ENCODE measurements around the gene PSEN1. TPM values are rescaled to one million over a fixed set of nuclear protein-coding genes. Genes with fewer than 3 reads are reported as not detected.

PSEN1 gene
- total and polyA plus RNA-seq, 2 donors (not counting 3 experiments of a cell fraction or from before 2014, with no cell fraction given), result 16.5 to 36.8 TPM

DNA sequence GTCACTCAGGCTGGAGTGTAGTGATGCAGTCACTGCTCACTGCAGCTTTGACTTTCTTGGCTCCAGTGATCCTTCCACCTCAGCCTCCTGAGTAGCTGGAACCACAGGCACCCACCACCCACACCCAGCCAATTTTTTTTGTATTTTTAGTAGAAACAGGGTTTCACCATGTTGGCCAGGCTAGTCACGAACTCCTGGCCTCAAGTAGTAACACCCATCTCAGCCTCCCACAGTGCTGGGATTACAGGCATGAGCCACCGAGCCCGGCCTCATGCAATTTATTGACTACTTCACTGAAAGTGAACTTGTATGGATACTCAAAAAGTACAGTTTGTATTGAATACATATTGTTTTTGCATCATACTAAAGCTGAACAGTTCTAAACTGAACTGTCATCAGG, 9.1 kb downstream of the PSEN1 start:
- no peaks in the 10 kb centered on the region for H3K9me1 ChIP-seq (replicated peaks; ENCODE audit: control insufficient read depth, extremely low read depth, insufficient read depth, low read length)
- intact Hi-C loops (cut with micrococcal nuclease) (no loop called here), dilution Hi-C loops (cut with MboI; ENCODE audit: extremely low pct_ligation_motif_present, low sequenced_read_pairs) (no loop called here)
- H3K27me3 ChIP-seq (ENCODE audit: control insufficient read depth in 2 of 2, insufficient read depth in 2 of 2, low read length in 2 of 2), result no peaks in the 10 kb centered on the region
- no TSS peak for BruUV-seq (replicated peaks)
- no peaks in the 10 kb centered on the region for H3K4me1 ChIP-seq (ENCODE audit: control insufficient read depth, extremely low read depth, insufficient read depth, low read length)
- CTCF ChIA-PET, result no interaction called here
- H4K20me1 ChIP-seq (replicated peaks; ENCODE audit: control insufficient read depth, extremely low read depth, insufficient read depth, low read length), result no peaks in the 10 kb centered on the region
- H3K79me2 ChIP-seq (ENCODE audit: control insufficient read depth, insufficient read depth, low read length), result peaks cover 29% of the 10 kb centered on the region
- no peak overlapping the region for H3K4me3 ChIP-seq (replicated peaks in 1 of 3; ENCODE audit: insufficient read depth in 1 of 3, low read depth in 1 of 3, low read length in 3 of 3)
- peaks cover 7% of the 10 kb centered on the region in 2 experiments for H3K36me3 ChIP-seq (ENCODE audit: control insufficient read depth in 2 of 2, extremely low read depth in 1 of 2, insufficient read depth in 2 of 2, low read length in 2 of 2)
- TF ChIP-seq JUN (IDR thresholded peaks at IDR 0.05; ENCODE audit: borderline replicate concordance, insufficient read depth, insufficient read length, low read depth), result no peak
- no peak for TF ChIP-seq GATA2 (IDR thresholded peaks at IDR 0.05; ENCODE audit: insufficient read depth, insufficient read length, low read depth, low read length)
- TF ChIP-seq MYC (IDR thresholded peaks at IDR 0.05; ENCODE audit: low read depth, low read length), result no peak
- TF ChIP-seq FOS (IDR thresholded peaks at IDR 0.05; ENCODE audit: borderline replicate concordance, insufficient read depth, low read length), result no peak
- no peak for TF ChIP-seq POLR2AphosphoS5 (IDR thresholded peaks at IDR 0.05; ENCODE audit: insufficient read depth, low read depth, low read length)
- TF ChIP-seq EZH2 (IDR thresholded peaks at IDR 0.05; ENCODE audit: borderline replicate concordance, low read depth, low read length, severe bottlenecking), result no peak
- TF ChIP-seq, protein P1, sequence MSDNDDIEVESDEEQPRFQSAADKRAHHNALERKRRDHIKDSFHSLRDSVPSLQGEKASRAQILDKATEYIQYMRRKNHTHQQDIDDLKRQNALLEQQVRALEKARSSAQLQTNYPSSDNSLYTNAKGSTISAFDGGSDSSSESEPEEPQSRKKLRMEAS (IDR thresholded peaks at IDR 0.05; ENCODE audit: insufficient read depth, insufficient read length), result no peak
- no peak for TF ChIP-seq POLR2A (IDR thresholded peaks at IDR 0.05; ENCODE audit: low read depth, low read length)
- TF ChIP-seq, protein P2, sequence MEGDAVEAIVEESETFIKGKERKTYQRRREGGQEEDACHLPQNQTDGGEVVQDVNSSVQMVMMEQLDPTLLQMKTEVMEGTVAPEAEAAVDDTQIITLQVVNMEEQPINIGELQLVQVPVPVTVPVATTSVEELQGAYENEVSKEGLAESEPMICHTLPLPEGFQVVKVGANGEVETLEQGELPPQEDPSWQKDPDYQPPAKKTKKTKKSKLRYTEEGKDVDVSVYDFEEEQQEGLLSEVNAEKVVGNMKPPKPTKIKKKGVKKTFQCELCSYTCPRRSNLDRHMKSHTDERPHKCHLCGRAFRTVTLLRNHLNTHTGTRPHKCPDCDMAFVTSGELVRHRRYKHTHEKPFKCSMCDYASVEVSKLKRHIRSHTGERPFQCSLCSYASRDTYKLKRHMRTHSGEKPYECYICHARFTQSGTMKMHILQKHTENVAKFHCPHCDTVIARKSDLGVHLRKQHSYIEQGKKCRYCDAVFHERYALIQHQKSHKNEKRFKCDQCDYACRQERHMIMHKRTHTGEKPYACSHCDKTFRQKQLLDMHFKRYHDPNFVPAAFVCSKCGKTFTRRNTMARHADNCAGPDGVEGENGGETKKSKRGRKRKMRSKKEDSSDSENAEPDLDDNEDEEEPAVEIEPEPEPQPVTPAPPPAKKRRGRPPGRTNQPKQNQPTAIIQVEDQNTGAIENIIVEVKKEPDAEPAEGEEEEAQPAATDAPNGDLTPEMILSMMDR (IDR thresholded peaks at IDR 0.05; ENCODE audit: extremely low read depth in 1 of 2, insufficient read depth in 1 of 2, low read depth in 1 of 2, low read length in 2 of 2), result no peak
- no peak overlapping the region for H2AFZ ChIP-seq (ENCODE audit: low read depth, low read length)
- FAIRE-seq, result no peak
- no peaks in the 10 kb centered on the region for H3K9me3 ChIP-seq (replicated peaks; ENCODE audit: control insufficient read depth, insufficient read depth, low read length)
- H3K27ac ChIP-seq (ENCODE audit: insufficient read depth, low read depth, low read length), result no peak overlapping the region
- no peak overlapping the region for H3K4me2 ChIP-seq (ENCODE audit: insufficient read depth, low read length)
- POLR2A ChIA-PET, result no interaction called here
- no peak overlapping the region for H3K9ac ChIP-seq (replicated peaks; ENCODE audit: extremely low read depth, insufficient read depth, low read length)
- no peak for DNase-seq (ENCODE audit: low read depth, low spot score)

Measured in endothelial cell of umbilical vein (primary cell).